GM18951 (cell line): ENCODE data around the gene SNRPD2.

Experiments used
- POLR2A ChIP-seq: IDR thresholded peaks from 4 replicates; pipeline ENCODE4 v1.6.1; 2011; ENCODE audit warnings: mild to moderate bottlenecking; ENCODE audit not compliant: insufficient read length, insufficient read depth; ENCODE audit errors: extremely low read depth
- in situ Hi-C: fragments of 300-500 bp; cut with MboI; formaldehyde crosslinking; loops from one replicate; pipeline ENCODE4 v1.12.0; 2022; ENCODE audit warnings: low sequenced_read_pairs, mixed read lengths, inconsistent platforms; ENCODE audit not compliant: unreplicated experiment

SNRPD2 gene

DNA sequence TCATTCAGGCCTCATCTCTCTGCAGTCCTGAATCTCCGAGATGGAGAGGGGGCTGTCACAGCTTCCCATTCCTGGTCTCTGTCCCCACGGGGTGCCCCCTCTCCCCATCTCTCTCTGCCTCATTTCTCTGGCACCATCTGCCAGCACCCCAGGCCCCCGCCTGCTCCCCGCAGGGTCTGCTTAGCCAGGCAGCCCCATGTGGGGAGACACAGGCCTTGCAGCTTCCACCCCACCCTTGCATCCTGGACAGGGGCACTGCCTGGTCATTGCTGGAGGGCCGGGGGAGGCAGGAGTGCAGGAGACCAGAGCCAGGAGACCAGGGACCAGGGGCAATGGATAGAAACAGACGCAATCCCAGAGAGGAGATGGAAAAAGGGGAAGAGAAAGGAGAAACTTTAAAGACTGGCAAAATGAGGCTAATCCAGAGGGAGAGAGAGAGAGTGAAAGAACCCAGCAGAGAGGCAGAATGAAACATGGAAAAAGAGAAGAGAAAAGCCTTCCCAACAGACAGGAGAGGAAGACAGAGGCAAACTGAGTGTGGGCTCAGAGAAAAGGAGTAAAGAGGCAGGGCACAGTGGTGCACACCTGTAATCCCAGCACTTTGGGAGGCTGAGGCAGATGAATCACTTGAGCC is 32.5 kb downstream of the SNRPD2 start:
- in situ Hi-C loops: no loop called here

DNA sequence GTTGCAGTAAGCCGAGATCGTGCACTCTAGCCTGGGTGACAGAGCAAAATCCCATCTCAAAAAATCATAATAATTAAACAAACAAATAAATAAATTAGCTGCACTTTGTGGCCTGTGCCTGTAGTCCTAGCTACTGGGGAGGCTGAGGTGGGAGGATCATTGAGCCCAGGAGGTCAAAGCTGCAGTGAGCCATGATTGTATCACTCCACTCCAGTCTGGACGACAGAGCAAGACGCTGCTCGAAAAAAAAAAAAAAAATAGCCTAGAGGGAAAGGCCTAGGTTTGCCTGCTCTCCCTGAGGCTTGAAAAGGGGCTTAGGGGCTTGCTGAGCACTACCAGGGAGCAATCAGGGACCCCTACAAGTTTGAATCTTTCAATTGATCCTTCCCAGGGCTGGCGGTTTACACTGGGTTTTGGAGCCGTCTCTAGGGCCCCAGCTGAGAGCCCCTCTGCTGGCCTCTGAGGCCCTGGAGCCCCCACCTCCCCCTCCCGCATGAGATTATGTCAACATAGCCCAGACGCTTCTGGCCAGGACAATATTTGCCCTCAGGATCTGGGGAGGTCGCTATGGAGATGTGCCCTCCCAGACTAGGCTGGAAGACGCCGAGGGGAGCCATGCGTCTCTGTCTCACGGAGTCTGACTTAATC is 34.1 kb downstream of the SNRPD2 start:
- TF ChIP-seq POLR2A: no peak
- in situ Hi-C loops: no loop called here

More for the DNA sequence above, 32.5 kb downstream of the SNRPD2 start:
- no peak for TF ChIP-seq POLR2A

DNA sequence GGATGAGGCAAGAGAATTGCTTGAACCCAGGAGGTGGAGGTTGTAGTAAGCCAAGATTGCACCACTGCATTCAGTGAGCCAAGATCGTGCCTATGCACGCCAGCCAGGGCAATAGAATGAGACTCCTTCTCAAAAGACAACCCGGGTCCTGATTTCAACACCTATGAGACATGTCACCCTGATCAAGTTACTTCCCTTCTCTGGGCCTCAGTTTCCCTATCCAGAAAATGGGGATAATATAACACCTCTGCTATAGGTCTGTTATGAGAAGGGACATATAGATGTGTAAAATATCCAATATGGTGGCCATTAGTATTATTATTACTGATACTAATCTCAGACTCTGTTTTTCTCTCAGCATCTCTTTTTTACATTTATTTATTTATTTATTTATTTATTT is 36.7 kb downstream of the SNRPD2 start:
- no peak for TF ChIP-seq POLR2A
- in situ Hi-C loops: no loop called here

DNA sequence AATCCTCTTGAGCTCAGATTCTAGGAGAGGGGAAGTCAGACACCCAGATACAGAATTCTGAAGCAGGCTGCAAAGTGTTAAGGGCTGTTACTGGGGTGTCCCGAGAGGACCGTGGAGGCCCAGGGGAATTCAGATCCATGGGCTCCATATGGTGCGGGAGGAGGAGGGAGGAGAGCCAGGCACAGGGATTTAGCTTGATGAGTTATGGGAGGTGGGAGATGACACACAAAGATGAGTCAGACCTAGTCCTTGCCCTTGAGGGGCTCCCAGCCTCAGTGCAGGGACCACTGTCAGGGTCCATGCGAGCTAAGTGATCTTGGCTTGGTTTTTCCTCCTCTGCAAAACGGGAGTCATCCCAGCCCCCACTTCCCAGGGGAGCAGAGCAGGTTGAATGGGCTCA is 38.1 kb downstream of the SNRPD2 start:
- in situ Hi-C loops: no loop called here
- no peak for TF ChIP-seq POLR2A

DNA sequence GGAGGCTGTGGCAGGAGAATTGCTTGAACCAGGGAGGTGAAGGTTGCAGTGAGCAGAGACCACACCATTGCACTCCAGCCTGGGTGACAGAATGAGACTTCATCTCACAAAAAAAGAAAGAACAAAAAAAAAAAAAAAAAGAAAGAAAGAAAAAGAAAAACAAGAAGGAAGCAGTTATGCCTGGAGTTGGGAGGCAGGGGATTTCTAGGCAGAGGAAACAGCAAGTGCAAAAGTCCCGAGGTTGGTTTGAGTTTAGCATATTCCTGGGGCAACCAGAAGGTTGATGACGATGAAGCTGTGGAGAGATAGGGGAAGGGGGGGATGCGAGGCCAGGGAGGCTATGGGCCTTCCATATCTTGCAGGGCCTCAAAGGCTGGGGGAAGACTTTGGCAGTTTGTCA is 41.0 kb downstream of the SNRPD2 start:
- in situ Hi-C loops: no loop called here
- no peak for TF ChIP-seq POLR2A

DNA sequence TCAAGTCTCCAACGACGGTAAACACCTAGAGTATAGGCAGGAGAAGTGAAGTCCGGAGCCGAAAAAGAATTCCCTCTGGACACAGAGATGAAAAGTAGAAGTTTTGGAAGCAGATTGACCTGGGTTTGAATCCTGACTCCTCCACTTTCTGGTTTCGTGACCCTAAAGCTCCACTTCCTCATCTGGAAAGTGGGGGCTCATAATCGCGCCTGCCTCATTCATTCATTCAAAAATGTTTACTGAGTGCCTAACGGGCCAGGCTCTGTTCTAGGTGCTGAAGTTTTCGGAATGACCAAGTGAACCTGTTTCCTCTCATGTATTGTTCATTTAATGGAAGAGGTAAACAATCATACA is 45.4 kb downstream of the SNRPD2 start:
- in situ Hi-C loops: no loop called here
- no peak for TF ChIP-seq POLR2A

DNA sequence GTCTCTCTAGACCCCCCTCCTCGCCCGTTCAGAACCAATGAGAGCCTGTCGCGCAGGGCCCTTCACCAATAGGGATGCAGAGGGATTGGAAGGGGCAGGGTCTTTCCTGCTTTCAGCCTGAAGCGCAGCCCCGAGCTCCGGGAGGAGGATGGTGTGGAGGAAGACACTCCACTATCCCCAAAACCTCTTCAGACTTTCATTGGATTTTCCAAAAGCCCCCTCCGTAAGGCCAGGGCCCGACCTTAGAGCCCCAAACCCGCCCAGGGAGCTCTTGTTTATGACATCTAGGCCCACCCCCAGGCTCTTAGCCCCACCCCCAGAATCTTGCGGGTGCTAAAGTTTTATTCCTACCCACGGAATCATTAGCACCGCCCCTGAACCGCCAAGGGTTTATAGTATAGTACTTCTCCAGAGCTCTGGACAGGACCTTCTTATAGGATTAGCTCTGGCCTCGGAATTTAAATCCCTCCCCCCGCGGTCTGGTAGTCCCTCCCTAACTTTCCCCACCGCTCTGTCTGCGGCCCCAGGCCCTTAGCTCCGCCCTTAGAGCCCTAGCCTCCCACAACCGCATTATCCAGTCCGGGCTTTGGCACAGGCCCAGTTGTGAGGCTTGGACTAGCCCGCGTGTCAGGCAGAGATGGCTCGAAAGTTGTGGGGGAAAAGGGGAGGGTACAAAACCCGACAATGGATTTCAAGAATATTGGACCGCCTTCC is 46.0 kb downstream of the SNRPD2 start:
- no peak for TF ChIP-seq POLR2A
- in situ Hi-C loops: no loop called here

DNA sequence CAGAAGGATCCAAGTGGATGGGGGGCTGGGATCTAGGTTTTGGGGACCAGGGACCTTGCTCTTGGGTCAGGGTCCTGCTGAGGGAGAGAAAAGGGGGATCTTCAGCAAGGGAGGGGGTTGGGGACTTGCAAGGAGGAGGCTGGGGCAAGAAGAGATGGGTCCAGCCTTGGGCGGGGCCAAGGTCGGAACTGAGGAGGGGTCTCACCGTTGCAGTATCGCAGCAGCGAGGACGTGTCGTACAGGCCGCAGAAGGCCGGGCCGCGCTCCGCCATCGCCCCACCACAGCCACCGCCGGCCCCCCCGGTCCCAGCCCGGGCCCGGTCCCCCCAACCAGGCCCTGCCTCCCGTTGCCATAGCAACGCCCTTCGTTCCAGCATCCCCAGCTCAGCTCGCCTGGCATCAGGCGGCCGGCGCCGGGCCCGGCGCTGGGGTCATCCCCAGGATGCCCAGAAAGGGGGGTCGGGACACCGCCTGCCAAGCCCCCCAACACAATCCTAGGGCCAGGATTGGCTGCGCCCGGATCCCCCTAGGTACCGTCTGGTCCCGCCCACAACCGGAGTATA is 46.6 kb downstream of the SNRPD2 start:
- TF ChIP-seq POLR2A: no peak
- in situ Hi-C loops: no loop called here

DNA sequence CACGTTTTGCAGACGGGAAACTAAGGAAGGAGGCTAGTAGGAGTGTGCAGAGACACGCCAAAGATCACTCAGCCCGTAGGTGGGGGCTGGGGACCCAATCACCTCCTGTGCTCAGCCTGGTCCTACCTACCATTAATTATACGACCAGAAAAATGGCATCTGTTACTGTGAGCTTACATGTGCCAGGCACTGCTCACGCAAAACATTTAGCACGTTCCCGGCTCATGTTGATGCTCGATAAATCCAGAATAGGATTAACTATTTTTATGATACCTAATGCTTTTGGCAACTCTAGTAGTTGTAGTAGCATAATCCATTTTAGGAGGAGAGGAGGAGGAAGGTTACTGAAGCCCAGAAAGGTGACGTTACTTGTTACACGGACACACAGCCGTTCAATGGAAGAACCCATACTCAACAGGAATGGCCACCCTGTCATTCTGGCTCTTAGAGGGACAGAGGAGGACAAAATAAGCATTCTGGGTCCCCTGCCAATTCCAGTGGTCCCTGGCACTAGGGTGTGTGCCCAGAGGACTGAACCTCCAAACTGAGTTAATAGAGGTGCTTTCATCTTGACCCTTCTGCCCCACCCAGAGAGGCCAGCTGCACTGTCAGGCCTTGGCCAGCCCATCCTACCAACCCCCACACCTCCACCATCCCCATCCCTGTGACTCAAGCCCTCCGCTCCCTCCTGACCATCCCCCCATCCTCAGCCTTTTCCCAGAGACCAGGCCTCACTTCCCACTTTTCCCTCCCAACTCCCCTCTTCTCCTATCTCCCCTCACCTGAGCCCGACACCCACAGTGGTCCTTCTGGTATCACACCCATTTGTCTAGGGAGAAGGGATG is 47.6 kb downstream of the SNRPD2 start:
- in situ Hi-C loops: no loop called here
- TF ChIP-seq POLR2A: no peak

DNA sequence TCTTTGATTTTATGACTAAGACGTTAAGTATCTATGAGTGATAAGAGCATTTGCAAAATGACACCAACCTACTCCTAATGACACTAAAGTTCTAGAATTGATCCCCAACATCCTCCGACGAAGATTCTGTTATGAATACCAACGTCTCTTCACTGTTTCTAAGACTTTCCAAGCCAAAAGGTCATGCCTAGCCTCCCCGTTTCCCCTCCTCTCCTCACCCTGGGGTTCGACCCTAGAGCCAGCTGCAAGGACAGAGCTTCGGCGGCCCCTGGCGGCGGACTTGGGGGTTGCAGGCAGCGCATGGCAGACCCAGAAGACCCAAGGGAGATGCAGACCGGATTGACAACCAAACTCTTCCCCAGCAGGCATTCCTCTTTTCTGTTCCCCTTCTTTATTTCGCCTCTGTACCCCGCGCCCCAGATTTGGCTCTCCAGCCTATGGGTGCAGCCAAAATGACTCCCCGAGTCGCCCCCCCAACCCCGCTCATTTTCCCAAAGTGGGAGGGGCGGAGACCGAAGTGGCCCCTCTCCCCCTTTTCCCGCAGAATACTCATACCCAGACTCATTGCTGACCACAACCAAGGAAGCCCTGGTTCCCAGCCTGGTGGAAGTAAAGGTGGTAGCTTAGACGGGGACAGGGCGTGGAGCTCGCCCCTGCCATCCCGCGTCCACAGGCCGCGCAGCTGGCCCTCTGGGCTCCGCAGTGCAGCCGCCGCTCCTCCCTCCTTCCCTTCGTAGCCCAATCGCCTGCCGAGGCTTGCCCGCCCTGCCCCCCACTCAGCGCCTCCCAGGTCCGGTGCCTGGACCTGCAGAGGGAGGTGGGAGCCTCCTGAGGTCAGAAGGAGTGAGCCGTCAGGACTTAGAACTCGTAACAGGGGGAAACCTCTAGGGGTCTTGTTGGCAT is 48.5 kb downstream of the SNRPD2 start:
- in situ Hi-C loops: no loop called here
- peak; percentile 5 for TF ChIP-seq POLR2A

DNA sequence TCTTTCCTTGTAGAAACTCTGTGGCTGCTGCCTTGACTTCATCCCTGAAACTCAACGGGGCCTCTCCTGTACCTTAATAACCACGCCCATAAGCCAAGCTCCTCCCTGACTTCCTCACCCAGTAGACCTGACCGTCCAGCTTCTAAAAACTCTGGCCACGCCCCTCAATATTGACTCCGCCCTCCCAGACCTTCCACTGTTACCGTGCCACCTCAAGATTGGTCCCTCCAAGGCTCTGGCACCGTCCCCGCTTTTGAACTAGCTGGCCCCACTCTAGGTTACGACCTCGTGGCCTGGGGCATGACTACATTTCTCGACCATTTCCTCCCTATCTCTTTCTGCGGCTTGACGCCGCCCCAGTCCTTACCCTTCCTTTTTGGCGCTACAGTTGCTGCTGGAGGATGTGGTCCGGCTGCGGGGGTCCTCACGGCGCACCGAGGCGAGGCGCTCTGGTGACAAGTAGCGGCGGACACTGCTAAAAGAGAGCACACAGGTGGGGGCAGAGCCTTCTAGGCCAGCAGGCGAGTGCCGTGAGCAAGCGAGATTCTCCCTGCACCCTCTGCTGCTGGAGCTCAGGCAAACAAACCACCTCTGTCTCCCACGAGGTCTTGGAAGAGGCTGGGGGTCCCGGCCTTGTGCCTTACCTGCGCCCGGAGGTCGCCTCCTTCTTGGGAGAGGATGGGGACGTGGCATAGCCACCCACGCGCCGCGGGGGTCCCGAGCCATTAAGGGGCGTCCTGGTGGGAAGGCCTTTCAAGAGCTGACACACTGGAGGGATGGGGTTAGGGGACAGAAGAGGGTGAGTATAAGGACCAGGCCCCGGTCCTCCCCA is 50.3 kb downstream of the SNRPD2 start:
- in situ Hi-C loops: no loop called here
- TF ChIP-seq POLR2A: peak; percentile 57
